ENCODE data around the gene NFATC2. TPM values are rescaled to one million over a fixed set of nuclear protein-coding genes. Genes with fewer than 3 reads are reported as not detected.
A peak's percentile ranks its signal among the peaks of the same experiment; 100 is the strongest.

NFATC2 gene
- total and polyA plus RNA-seq, 2 experiments from 2014 or later, result 4.9 to 8.3 TPM

DNA sequence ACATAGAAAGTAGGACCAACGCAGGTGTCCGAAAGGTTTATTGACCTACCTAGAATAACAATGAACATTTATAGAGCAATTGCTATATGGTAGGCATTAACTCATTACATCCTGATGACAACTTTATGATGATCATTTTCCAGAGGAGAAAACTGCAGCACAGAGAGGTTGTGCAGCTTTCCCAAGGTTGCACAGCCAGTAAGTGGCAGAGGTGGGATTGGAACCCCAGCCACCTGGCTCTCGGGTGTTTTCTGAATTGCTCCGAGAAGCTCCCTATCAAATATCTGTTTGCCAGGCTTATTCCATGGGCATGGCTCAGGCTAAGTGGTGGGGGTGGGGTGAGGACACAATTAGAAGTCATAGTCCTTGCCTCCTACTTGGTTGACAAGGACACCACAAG, 24.1 kb upstream of the NFATC2 start:
- Histone ChIP-seq H3K4me1 (ENCODE audit: insufficient read depth) (peaks cover 10% of the 10 kb centered on the region), H3K9me2 (replicated peaks; ENCODE audit: insufficient read depth) (no peaks in the 10 kb centered on the region), H2AFZ (no peak overlapping the region), H3K4me3 (no peak overlapping the region), H3K4me2 (no peak overlapping the region), H3K9me3 (ENCODE audit: low read depth) (no peaks in the 10 kb centered on the region), H3K27ac (no peak overlapping the region), H3K36me3 (replicated peaks; ENCODE audit: insufficient read depth, low read depth) (no peaks in the 10 kb centered on the region), H4K20me1 (ENCODE audit: insufficient read depth, poor library complexity, severe bottlenecking) (no peaks in the 10 kb centered on the region), H3K79me2 (no peaks in the 10 kb centered on the region), H3K27me3 (peaks cover 3% of the 10 kb centered on the region)
- WGBS (ENCODE audit: low lambda C conversion rate, missing lambda C conversion rate), result 83% methylated on average over 4 of the region's 4 CpGs
- TF ChIP-seq EZH2phosphoT487 (IDR thresholded peaks at IDR 0.05; ENCODE audit: low read depth, severe bottlenecking, unreplicated experiment) (no peak), EZH2 (IDR thresholded peaks at IDR 0.05; ENCODE audit: borderline replicate concordance) (no peak)
- TF ChIP-seq, protein P1, sequence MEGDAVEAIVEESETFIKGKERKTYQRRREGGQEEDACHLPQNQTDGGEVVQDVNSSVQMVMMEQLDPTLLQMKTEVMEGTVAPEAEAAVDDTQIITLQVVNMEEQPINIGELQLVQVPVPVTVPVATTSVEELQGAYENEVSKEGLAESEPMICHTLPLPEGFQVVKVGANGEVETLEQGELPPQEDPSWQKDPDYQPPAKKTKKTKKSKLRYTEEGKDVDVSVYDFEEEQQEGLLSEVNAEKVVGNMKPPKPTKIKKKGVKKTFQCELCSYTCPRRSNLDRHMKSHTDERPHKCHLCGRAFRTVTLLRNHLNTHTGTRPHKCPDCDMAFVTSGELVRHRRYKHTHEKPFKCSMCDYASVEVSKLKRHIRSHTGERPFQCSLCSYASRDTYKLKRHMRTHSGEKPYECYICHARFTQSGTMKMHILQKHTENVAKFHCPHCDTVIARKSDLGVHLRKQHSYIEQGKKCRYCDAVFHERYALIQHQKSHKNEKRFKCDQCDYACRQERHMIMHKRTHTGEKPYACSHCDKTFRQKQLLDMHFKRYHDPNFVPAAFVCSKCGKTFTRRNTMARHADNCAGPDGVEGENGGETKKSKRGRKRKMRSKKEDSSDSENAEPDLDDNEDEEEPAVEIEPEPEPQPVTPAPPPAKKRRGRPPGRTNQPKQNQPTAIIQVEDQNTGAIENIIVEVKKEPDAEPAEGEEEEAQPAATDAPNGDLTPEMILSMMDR (IDR thresholded peaks at IDR 0.05; ENCODE audit: poor library complexity), result no peak
- no peak for DNase-seq (ENCODE audit: low spot score)

DNA sequence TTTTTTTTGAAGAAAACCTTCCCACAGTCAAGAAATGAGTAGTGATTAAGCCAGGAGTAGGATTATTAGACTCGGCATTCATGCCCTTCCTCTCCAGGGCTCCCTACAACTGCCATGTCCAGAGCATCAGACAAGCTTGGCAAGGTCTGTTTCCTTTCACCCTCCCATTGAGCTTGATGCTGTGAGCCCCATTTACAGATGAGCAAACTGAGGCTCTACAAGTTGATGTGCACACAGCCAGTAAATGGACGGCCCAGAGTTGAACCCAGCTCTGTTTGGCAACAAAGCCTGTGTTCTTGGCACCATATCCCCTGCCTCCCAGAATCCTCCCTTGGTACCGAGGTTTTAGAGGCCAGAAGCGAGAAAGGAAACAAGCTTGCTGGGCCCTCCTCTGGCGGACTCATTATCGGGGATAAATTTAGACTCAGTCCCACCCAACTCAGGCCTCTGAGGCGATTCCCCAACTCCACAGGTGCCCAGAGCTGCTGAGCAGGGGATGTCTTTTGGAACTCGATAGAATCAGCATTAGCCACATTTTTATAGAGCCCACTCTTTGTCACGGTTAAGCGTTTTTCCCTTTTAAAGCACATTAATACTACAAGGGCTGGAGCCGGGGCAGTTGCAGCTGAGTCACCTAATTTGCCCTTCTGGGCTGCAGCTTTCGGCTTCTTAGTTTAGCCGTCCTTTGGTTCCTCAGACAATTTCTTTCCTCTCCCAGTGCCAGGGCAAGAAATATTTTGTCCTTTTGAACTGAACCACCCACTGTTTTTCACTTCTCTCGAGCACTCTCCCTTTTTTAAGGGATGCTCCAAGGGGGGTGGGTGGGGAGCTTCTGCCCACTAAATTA, 23.0 kb upstream of the NFATC2 start:
- no peak overlapping the region for H3K27ac ChIP-seq
- no peak for DNase-seq (ENCODE audit: low spot score)
- peaks cover 9% of the 10 kb centered on the region for H3K27me3 ChIP-seq
- no peaks in the 10 kb centered on the region for H3K9me3 ChIP-seq (ENCODE audit: low read depth)
- no peak for TF ChIP-seq EZH2 (IDR thresholded peaks at IDR 0.05; ENCODE audit: borderline replicate concordance)
- TF ChIP-seq, protein P1 (IDR thresholded peaks at IDR 0.05; ENCODE audit: poor library complexity), result no peak
- TF ChIP-seq EZH2phosphoT487 (IDR thresholded peaks at IDR 0.05; ENCODE audit: low read depth, severe bottlenecking, unreplicated experiment), result no peak
- no peak overlapping the region for H2AFZ ChIP-seq
- no peak overlapping the region for H3K4me3 ChIP-seq
- H3K36me3 ChIP-seq (replicated peaks; ENCODE audit: insufficient read depth, low read depth), result no peaks in the 10 kb centered on the region
- H4K20me1 ChIP-seq (ENCODE audit: insufficient read depth, poor library complexity, severe bottlenecking), result no peaks in the 10 kb centered on the region
- no peak overlapping the region for H3K4me2 ChIP-seq
- H3K9me2 ChIP-seq (replicated peaks; ENCODE audit: insufficient read depth), result no peaks in the 10 kb centered on the region
- H3K79me2 ChIP-seq, result no peaks in the 10 kb centered on the region
- WGBS (ENCODE audit: low lambda C conversion rate, missing lambda C conversion rate), result 72% methylated on average over 14 of the region's 14 CpGs
- peaks cover 18% of the 10 kb centered on the region for H3K4me1 ChIP-seq (ENCODE audit: insufficient read depth)

DNA sequence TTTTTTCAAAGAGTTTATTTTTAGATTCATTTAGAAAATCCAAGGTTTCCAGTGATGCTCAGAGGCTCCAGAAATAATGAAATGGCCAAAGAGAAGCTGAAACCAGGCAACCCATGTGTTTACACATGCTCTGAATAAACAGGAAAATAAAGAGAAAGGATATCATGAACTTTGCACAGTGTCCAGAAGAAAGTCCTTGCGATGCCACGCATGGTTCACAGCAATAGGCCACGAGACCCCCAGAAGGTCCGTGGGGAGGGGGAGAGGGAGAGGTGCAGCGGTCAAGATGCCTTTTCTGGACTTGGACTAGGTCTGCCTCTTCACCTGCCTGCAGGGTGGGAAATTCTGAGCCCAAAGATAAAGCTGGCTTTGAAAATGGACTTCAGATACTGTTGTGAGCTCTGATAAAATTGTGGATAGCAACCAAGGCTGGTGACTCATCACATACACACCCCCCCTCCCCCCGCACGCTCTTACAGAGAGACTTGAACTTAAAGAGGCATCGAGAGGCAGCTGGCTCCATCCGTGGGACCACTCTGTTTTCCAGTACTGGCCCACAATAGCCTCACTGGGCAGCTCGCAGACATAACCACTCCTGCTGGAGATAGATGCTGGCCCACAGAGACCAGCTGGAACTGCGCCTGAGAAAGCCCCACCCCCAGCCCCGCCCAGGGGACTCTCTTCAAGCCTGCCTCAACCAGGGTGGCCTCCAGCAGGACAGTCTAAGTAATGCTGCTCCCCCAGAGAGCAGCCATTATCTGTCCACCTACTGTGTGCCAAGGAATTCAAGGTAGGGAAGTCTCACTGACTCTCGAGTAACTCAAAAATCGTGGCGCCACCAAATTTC, 21.2 kb upstream of the NFATC2 start:
- H3K79me2 ChIP-seq, result no peaks in the 10 kb centered on the region
- peak overlapping the region; percentile 82 for H3K27ac ChIP-seq
- H4K20me1 ChIP-seq (ENCODE audit: insufficient read depth, poor library complexity, severe bottlenecking), result no peaks in the 10 kb centered on the region
- peak; percentile 87 for DNase-seq (ENCODE audit: low spot score)
- H3K9me3 ChIP-seq (ENCODE audit: low read depth), result no peaks in the 10 kb centered on the region
- peaks cover 23% of the 10 kb centered on the region for H3K27me3 ChIP-seq
- peaks cover 21% of the 10 kb centered on the region for H3K4me1 ChIP-seq (ENCODE audit: insufficient read depth)
- H3K9me2 ChIP-seq (replicated peaks; ENCODE audit: insufficient read depth), result no peaks in the 10 kb centered on the region
- WGBS (ENCODE audit: low lambda C conversion rate, missing lambda C conversion rate), result 34% methylated on average over 15 of the region's 15 CpGs
- no peak overlapping the region for H2AFZ ChIP-seq
- H3K4me2 ChIP-seq, result peak overlapping the region; percentile 96
- TF ChIP-seq EZH2phosphoT487 (IDR thresholded peaks at IDR 0.05; ENCODE audit: low read depth, severe bottlenecking, unreplicated experiment), result no peak
- TF ChIP-seq EZH2 (IDR thresholded peaks at IDR 0.05; ENCODE audit: borderline replicate concordance), result no peak
- TF ChIP-seq, protein P1 (IDR thresholded peaks at IDR 0.05; ENCODE audit: poor library complexity), result no peak
- no peaks in the 10 kb centered on the region for H3K36me3 ChIP-seq (replicated peaks; ENCODE audit: insufficient read depth, low read depth)
- no peak overlapping the region for H3K4me3 ChIP-seq
